Ovary (tissue), 3 donors: ENCODE results near the gene S100A10.

Experiments used
- CTCF ChIP-seq, 3 donors: fragments of 450-650 bp in 2 of 3; fragments of 200-600 bp in 1 of 3; IDR thresholded peaks; one replicate each; pipeline versions ENCODE4 v1.5.1 to v1.8.0; 2016 to 2022; ENCODE audit warnings: antibody characterized with exemption in 3 of 3, mild to moderate bottlenecking in 1 of 3
- POLR2A ChIP-seq: fragments of 450-650 bp; IDR thresholded peaks from one replicate; pipeline ENCODE4 v1.6.1; 2017; ENCODE audit warnings: antibody characterized with exemption, mild to moderate bottlenecking, moderate library complexity
- donor health status: DM: no; HTN: no; CAD: no.

DNA sequence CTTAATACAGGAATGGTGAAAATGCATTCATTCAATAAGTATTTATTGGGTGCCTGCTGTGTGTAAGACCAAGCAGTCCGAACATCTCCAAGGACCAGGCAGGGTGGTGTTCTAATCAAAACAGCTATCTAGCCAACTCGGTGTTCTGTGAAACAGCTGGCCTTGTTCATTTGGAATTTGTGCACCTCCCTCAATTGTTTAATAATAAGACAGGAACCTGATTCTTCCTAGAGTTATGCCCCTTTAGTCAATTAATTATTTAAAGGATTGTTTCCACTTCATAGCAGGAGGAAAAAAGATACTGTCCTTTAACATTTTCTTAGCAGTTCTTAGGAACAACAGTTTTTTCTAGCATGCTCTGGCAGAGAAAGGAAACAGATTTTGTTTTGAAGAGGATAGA lies 30.4 kb downstream of the S100A10 start:
- TF ChIP-seq CTCF (IDR thresholded peaks at IDR 0.05) (no peak), POLR2A (no peak)
